Neural cell (in vitro differentiated cells): Measurements from ENCODE around the gene LDLRAD3. TPM values are rescaled to one million over a fixed set of nuclear protein-coding genes. Genes with fewer than 3 reads are reported as not detected.

Source experiments
- H2AFZ ChIP-seq: fragments of 200-600, 300-800 bp; sonication (generic), shearing (Covaris generic); 2 replicates; pipeline ENCODE4 v1.6.0; 2014; ENCODE audit warnings: low read depth, mild to moderate bottlenecking, antibody characterized with exemption, low read length, moderate library complexity
- H3F3A ChIP-seq: fragments of 200-600 bp; shearing (Covaris generic); 2 replicates; pipeline ENCODE4 v1.6.1; 2016; ENCODE audit warnings: mild to moderate bottlenecking, moderate library complexity, mixed read lengths, antibody characterized with exemption, low read length; ENCODE audit not compliant: insufficient read depth, poor library complexity, severe bottlenecking
- H3K27ac ChIP-seq: fragments of 200-600, 300-800 bp; sonication (generic), shearing (Covaris generic); 2 replicates; pipeline ENCODE4 v1.5.1; 2014; ENCODE audit warnings: mild to moderate bottlenecking, low read length, moderate library complexity
- H3K27me3 ChIP-seq: fragments of 300-800, 200-600 bp; sonication (generic), shearing (Covaris generic); 2 replicates; pipeline ENCODE4 v1.6.0; 2014; ENCODE audit warnings: mild to moderate bottlenecking, low read depth, low read length, moderate library complexity; ENCODE audit not compliant: insufficient read depth
- H3K36me3 ChIP-seq: fragments of 300-800, 200-600 bp; sonication (generic), shearing (Covaris generic); 2 replicates; pipeline ENCODE4 v1.5.1; 2014; ENCODE audit warnings: mild to moderate bottlenecking, antibody characterized with exemption, low read length, moderate library complexity; ENCODE audit not compliant: insufficient read depth
- H3K4me2 ChIP-seq: fragments of 300-800, 200-600 bp; sonication (generic), shearing (Covaris generic); 2 replicates; pipeline ENCODE4 v1.6.0; 2014; ENCODE audit warnings: mild to moderate bottlenecking, low read length
- H3K4me3 ChIP-seq: fragments of 300-800, 200-600 bp; sonication (generic), shearing (Covaris generic); 2 replicates; pipeline ENCODE4 v1.5.1; 2014; ENCODE audit warnings: mild to moderate bottlenecking, low read length, moderate library complexity
- H3K79me2 ChIP-seq: fragments of 200-600 bp; shearing (Covaris generic); replicated peaks from 2 replicates; pipeline ENCODE4 v1.6.0; 2014; ENCODE audit warnings: mild to moderate bottlenecking, low read length, moderate library complexity; ENCODE audit not compliant: insufficient read depth
- H3K9ac ChIP-seq: fragments of 300-800, 200-600 bp; sonication (generic), shearing (Covaris generic); 2 replicates; pipeline ENCODE4 v1.6.1; 2016; ENCODE audit warnings: mild to moderate bottlenecking, low read length, mixed read lengths
- H3K9me2 ChIP-seq: fragments of 200-600 bp; shearing (Covaris generic); 2 replicates; pipeline ENCODE4 v1.6.1; 2016; ENCODE audit warnings: mild to moderate bottlenecking, low read length, mixed read lengths; ENCODE audit not compliant: insufficient read depth
- H3K9me3 ChIP-seq: fragments of 200-600, 300-800 bp; sonication (generic), shearing (Covaris generic); 2 replicates; pipeline ENCODE4 v1.6.1; 2016; ENCODE audit warnings: mild to moderate bottlenecking, mixed run types, low read length, moderate library complexity, mixed read lengths
- H4K20me1 ChIP-seq: fragments of 200-600 bp; shearing (Covaris generic); 2 replicates; pipeline ENCODE4 v1.6.1; 2016; ENCODE audit warnings: mild to moderate bottlenecking, mixed run types; ENCODE audit not compliant: insufficient read depth
- CTCF ChIP-seq: fragments of 450-650 bp; IDR thresholded peaks from 2 replicates; pipeline ENCODE4 v1.5.1; 2014; ENCODE audit warnings: antibody characterized with exemption, mild to moderate bottlenecking, moderate library complexity; ENCODE audit not compliant: poor library complexity, severe bottlenecking
- EP300 ChIP-seq: fragments of 450-650 bp; conservative IDR thresholded peaks from 2 replicates; pipeline ENCODE4 v1.6.1; 2014; ENCODE audit warnings: antibody characterized with exemption, mild to moderate bottlenecking, moderate library complexity; ENCODE audit not compliant: poor library complexity, severe bottlenecking
- EZH2 ChIP-seq: fragments of 200-600, 300-800 bp; shearing (Covaris generic), sonication (generic); IDR thresholded peaks from 2 replicates; pipeline ENCODE4 v1.6.1; 2014; ENCODE audit warnings: antibody characterized with exemption, low read length, borderline replicate concordance, mild to moderate bottlenecking; ENCODE audit not compliant: insufficient read depth, poor library complexity, severe bottlenecking
- MXI1 ChIP-seq: fragments of 450-650 bp; conservative IDR thresholded peaks from 2 replicates; pipeline ENCODE4 v1.6.1; 2014; ENCODE audit warnings: antibody characterized with exemption, mild to moderate bottlenecking; ENCODE audit not compliant: poor library complexity, severe bottlenecking
- POLR2AphosphoS5 ChIP-seq: IDR thresholded peaks from 2 replicates; pipeline ENCODE4 v1.6.1; 2012
- RAD21 ChIP-seq: fragments of 450-650 bp; conservative IDR thresholded peaks from 2 replicates; pipeline ENCODE4 v1.6.1; 2014; ENCODE audit warnings: antibody characterized with exemption, mild to moderate bottlenecking, moderate library complexity
- REST ChIP-seq: IDR thresholded peaks from 2 replicates; pipeline ENCODE4 v1.6.1; 2012; ENCODE audit warnings: borderline replicate concordance
- SMC3 ChIP-seq: fragments of 450-650 bp; conservative IDR thresholded peaks from 2 replicates; pipeline ENCODE4 v1.6.1; 2014; ENCODE audit warnings: antibody characterized with exemption, mild to moderate bottlenecking, moderate library complexity; ENCODE audit not compliant: poor library complexity
- TAF1 ChIP-seq: IDR thresholded peaks from 2 replicates; pipeline ENCODE4 v1.6.1; 2012; ENCODE audit warnings: low read depth
- polyA plus RNA-seq: library from polyadenylated mRNA; depleted of rRNA; stranded (reverse); fragments of >200 nt; gene quantifications from 2 replicates; pipeline ENCODE4 v1.2.3, GENCODE V29; 2014

The LDLRAD3 gene
- polyA plus RNA-seq, 1 donor from 2014 or later, result 3.5 TPM

GRCh38 chr11:36095716-36096115, 151.9 kb downstream of the LDLRAD3 start:
- TF ChIP-seq RAD21 (no peak), EP300 (no peak)

GRCh38 chr11:36097219-36097650, 153.4 kb downstream of the LDLRAD3 start:
- H3K9me2 ChIP-seq, result no peaks in the 10 kb centered on the region
- no peaks in the 10 kb centered on the region for H4K20me1 ChIP-seq
- no peaks in the 10 kb centered on the region for H3K27me3 ChIP-seq
- H3K4me2 ChIP-seq, result no peak overlapping the region
- H3K27ac ChIP-seq, result no peak overlapping the region
- H3K9me3 ChIP-seq, result no peaks in the 10 kb centered on the region
- no peak overlapping the region for H3K4me3 ChIP-seq
- no peaks in the 10 kb centered on the region for H3F3A ChIP-seq
- no peaks in the 10 kb centered on the region for H3K36me3 ChIP-seq
- no peak overlapping the region for H3K9ac ChIP-seq
- no peak for TF ChIP-seq REST
- H2AFZ ChIP-seq, result no peak overlapping the region
- H3K79me2 ChIP-seq, result no peaks in the 10 kb centered on the region

More at GRCh38 chr11:36095716-36096115, 151.9 kb downstream of the LDLRAD3 start:
- no peaks in the 10 kb centered on the region for H3K79me2 ChIP-seq
- no peak overlapping the region for H3K4me3 ChIP-seq
- no peaks in the 10 kb centered on the region for H3K9me2 ChIP-seq
- no peaks in the 10 kb centered on the region for H4K20me1 ChIP-seq
- no peak overlapping the region for H3K9ac ChIP-seq
- no peaks in the 10 kb centered on the region for H3K36me3 ChIP-seq
- H3F3A ChIP-seq, result no peaks in the 10 kb centered on the region
- no peaks in the 10 kb centered on the region for H3K27me3 ChIP-seq
- H3K27ac ChIP-seq, result no peak overlapping the region
- no peak overlapping the region for H3K4me2 ChIP-seq
- H3K9me3 ChIP-seq, result no peaks in the 10 kb centered on the region
- no peak overlapping the region for H2AFZ ChIP-seq

- H3K4me3 ChIP-seq, result no peak overlapping the region
- TF ChIP-seq MXI1, result no peak
- no peak for TF ChIP-seq RAD21
- TF ChIP-seq EZH2, result no peak
- TF ChIP-seq SMC3, result no peak
- TF ChIP-seq REST, result no peak
- TF ChIP-seq TAF1, result no peak
- no peak for TF ChIP-seq CTCF
- TF ChIP-seq POLR2AphosphoS5, result no peak
- no peaks in the 10 kb centered on the region for H3K27me3 ChIP-seq
- H2AFZ ChIP-seq, result no peak overlapping the region
- H3K4me2 ChIP-seq, result no peak overlapping the region
- no peaks in the 10 kb centered on the region for H4K20me1 ChIP-seq
- no peaks in the 10 kb centered on the region for H3K9me2 ChIP-seq
- H3K9me3 ChIP-seq, result no peaks in the 10 kb centered on the region
- no peaks in the 10 kb centered on the region for H3K79me2 ChIP-seq
- no peak overlapping the region for H3K9ac ChIP-seq
- no peak overlapping the region for H3K27ac ChIP-seq
- H3F3A ChIP-seq, result no peaks in the 10 kb centered on the region
- no peaks in the 10 kb centered on the region for H3K36me3 ChIP-seq
These were observed 154.2 kb downstream of the LDLRAD3 start for GRCh38 chr11:36098087-36098486.
